ENCODE results near the gene ZMIZ1.

ZMIZ1 gene

GRCh38 chr10:79305515-79305914, 236.7 kb downstream of the ZMIZ1 start:
- no peak for TF ChIP-seq CTCF (IDR thresholded peaks at IDR 0.05; ENCODE audit: insufficient read depth, low read length, poor library complexity, severe bottlenecking)
- peaks cover 64% of the 10 kb centered on the region for H3K36me3 ChIP-seq (ENCODE audit: control insufficient read depth, insufficient read depth, low read length)

GRCh38 chr10:79305988-79306387, 237.2 kb downstream of the ZMIZ1 start:
- Histone ChIP-seq H3K27me3 (replicated peaks; ENCODE audit: control insufficient read depth, insufficient read depth, low read length) (no peaks in the 10 kb centered on the region), H3K36me3 (ENCODE audit: control insufficient read depth, insufficient read depth, low read length) (peaks cover 61% of the 10 kb centered on the region), H3K4me3 (replicated peaks; ENCODE audit: low read depth, low read length) (no peak overlapping the region)
- TF ChIP-seq CTCF (IDR thresholded peaks at IDR 0.05; ENCODE audit: insufficient read depth, low read length, poor library complexity, severe bottlenecking): no peak
- DNase-seq (ENCODE audit: extremely low read depth, insufficient read length): no peak

More at GRCh38 chr10:79305515-79305914, 236.7 kb downstream of the ZMIZ1 start:
- no peaks in the 10 kb centered on the region for H3K27me3 ChIP-seq (replicated peaks; ENCODE audit: control insufficient read depth, insufficient read depth, low read length)
- no peak for DNase-seq (ENCODE audit: extremely low read depth, insufficient read length)
- no peak overlapping the region for H3K4me3 ChIP-seq (replicated peaks; ENCODE audit: low read depth, low read length)

GRCh38 chr10:79306644-79307220, 238.0 kb downstream of the ZMIZ1 start:
- H3K4me3 ChIP-seq (replicated peaks; ENCODE audit: low read depth, low read length): no peak overlapping the region
- no peak for DNase-seq (ENCODE audit: extremely low read depth, insufficient read length)
- peaks cover 56% of the 10 kb centered on the region for H3K36me3 ChIP-seq (ENCODE audit: control insufficient read depth, insufficient read depth, low read length)
- H3K27me3 ChIP-seq (replicated peaks; ENCODE audit: control insufficient read depth, insufficient read depth, low read length): no peaks in the 10 kb centered on the region
- TF ChIP-seq CTCF (IDR thresholded peaks at IDR 0.05; ENCODE audit: insufficient read depth, low read length, poor library complexity, severe bottlenecking): no peak

- Histone ChIP-seq H3K27me3 (replicated peaks; ENCODE audit: control insufficient read depth, insufficient read depth, low read length) (no peaks in the 10 kb centered on the region), H3K36me3 (ENCODE audit: control insufficient read depth, insufficient read depth, low read length) (peaks cover 58% of the 10 kb centered on the region), H3K4me3 (replicated peaks; ENCODE audit: low read depth, low read length) (no peak overlapping the region)
- no peak for DNase-seq (ENCODE audit: extremely low read depth, insufficient read length)
- no peak for TF ChIP-seq CTCF (IDR thresholded peaks at IDR 0.05; ENCODE audit: insufficient read depth, low read length, poor library complexity, severe bottlenecking)
These were observed 239.2 kb downstream of the ZMIZ1 start for GRCh38 chr10:79308016-79308415.

- no peak for TF ChIP-seq CTCF (IDR thresholded peaks at IDR 0.05; ENCODE audit: insufficient read depth, low read length, poor library complexity, severe bottlenecking)
- Histone ChIP-seq H3K27me3 (replicated peaks; ENCODE audit: control insufficient read depth, insufficient read depth, low read length) (no peaks in the 10 kb centered on the region), H3K36me3 (ENCODE audit: control insufficient read depth, insufficient read depth, low read length) (peaks cover 58% of the 10 kb centered on the region), H3K4me3 (replicated peaks; ENCODE audit: low read depth, low read length) (no peak overlapping the region)
- DNase-seq (ENCODE audit: extremely low read depth, insufficient read length): no peak
These were observed 240.4 kb downstream of the ZMIZ1 start for GRCh38 chr10:79308969-79309665.
